ENCODE measurements around the gene KIAA0753. TPM values are rescaled to one million over a fixed set of nuclear protein-coding genes. Genes with fewer than 3 reads are reported as not detected.

KIAA0753 gene
- total and polyA plus RNA-seq, 9 of the 15 experiments (the other 6 are each of a cell fraction or from before 2014, with no cell fraction given): 2.0 to 9.0 (median 6.9) TPM

GRCh38 chr17:6638046-6638908 lies 2.2 kb downstream of the KIAA0753 start (continued):
- TF ChIP-seq PRDM10 (IDR thresholded peaks at IDR 0.05; ENCODE audit: partially characterized antibody) (no peak), FOXP1 (CRISPR knock-in tag; IDR thresholded peaks at IDR 0.05) (no peak), HNRNPL (IDR thresholded peaks at IDR 0.05; ENCODE audit: low read depth, low read length) (no peak), BCLAF1 (IDR thresholded peaks at IDR 0.05; ENCODE audit: borderline replicate concordance in 1 of 2, control insufficient read depth in 1 of 2, low read depth in 2 of 2, low read length in 1 of 2) (no peak), HMBOX1 (IDR thresholded peaks at IDR 0.05) (no peak), ZNF431 (CRISPR knock-in tag; IDR thresholded peaks at IDR 0.05) (no peak), ZKSCAN3 (CRISPR knock-in tag; IDR thresholded peaks at IDR 0.05) (no peak), CHCHD3 (CRISPR knock-in tag; IDR thresholded peaks at IDR 0.05) (no peak)

All from K562 (cell line).